MM.1S (cell line): ENCODE data around the gene PIGN.

Experiments used
- CTCF ChIP-seq: fragments of 300-600 bp; sonication (generic); IDR thresholded peaks from 2 replicates; pipeline ENCODE4 v1.5.1; 2016; ENCODE audit warnings: antibody characterized with exemption, low read length, mixed read lengths
- EZH2phosphoT487 ChIP-seq: fragments of 300-600 bp; sonication (generic); IDR thresholded peaks from 2 replicates; pipeline ENCODE4 v1.6.1; 2018; ENCODE audit warnings: antibody characterized with exemption, low read length

GRCh38 chr18:62182220-62182619 is 4.6 kb downstream of the PIGN start:
- TF ChIP-seq CTCF (no peak), EZH2phosphoT487 (no peak)
